DND-41 (cell line): ENCODE results near the gene SPTBN5.

Experiments
- CTCF ChIP-seq: IDR thresholded peaks from 2 replicates; pipeline ENCODE4 v1.5.1; 2012; ENCODE audit warnings: borderline replicate concordance, low read length, moderate library complexity, mild to moderate bottlenecking; ENCODE audit not compliant: poor library complexity, severe bottlenecking; ENCODE audit errors: extremely low read depth
- EZH2 ChIP-seq: IDR thresholded peaks from 3 replicates; pipeline ENCODE4 v1.6.1; 2012; ENCODE audit warnings: borderline replicate concordance, low read depth, mild to moderate bottlenecking, moderate library complexity, low read length, inconsistent platforms; ENCODE audit not compliant: severe bottlenecking

DNA sequence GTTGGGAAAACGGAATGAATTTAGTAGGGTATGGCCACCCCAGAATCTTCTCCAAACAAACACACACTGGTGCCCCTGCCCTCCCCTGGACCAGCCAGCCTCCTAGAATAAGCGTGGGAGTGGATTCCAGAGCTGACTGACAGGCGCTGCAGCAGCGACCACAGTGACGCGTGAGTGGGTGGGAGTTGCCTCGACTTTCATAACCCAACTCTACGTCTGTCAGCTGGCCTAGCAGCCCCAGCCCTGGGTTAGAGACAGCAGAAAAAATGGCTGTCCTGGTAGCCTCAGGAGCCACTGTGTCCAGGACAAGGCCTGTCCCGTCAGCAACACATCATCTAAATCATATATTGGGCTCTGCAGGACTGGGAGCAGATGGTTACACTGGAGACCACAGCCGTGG lies 45.2 kb downstream of the SPTBN5 start:
- no peak for TF ChIP-seq CTCF
- TF ChIP-seq EZH2, result no peak
